GM08714 (cell line): ENCODE measurements around the gene SLC8A3.

Experiments used
- H3K4me3 ChIP-seq: fragments of 200-500 bp; sonication (Bioruptor generic); 2 replicates; pipeline ENCODE4 v1.5.1; 2014; ENCODE audit warnings: mild to moderate bottlenecking, low read length, inconsistent platforms
- ZNF274 ChIP-seq: IDR thresholded peaks from 2 replicates; pipeline ENCODE4 v1.6.1; 2012; ENCODE audit warnings: mild to moderate bottlenecking, low read depth, low read length

Gene SLC8A3

DNA sequence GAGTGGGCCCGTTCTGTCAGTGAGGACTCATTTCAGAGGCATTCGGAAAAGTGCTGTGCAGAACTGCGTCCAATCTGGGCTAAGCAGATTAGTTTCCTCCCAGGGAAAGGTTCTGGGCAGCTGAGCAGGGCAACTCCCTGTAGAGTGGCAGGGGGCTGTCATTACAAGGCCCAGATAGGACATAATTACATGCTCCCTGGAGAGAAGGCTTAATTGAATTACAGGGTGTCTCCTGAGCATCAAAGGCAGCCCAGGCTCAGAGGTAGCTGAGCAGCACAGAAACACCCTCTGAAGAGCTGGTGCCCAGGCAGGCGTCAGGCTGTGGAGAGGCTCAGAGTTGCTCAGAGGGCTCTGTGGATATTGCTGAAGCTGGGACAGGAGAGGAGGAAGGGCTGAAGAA, 36.0 kb downstream of the SLC8A3 start:
- no peak for TF ChIP-seq ZNF274
- H3K4me3 ChIP-seq, result no peak overlapping the region

DNA sequence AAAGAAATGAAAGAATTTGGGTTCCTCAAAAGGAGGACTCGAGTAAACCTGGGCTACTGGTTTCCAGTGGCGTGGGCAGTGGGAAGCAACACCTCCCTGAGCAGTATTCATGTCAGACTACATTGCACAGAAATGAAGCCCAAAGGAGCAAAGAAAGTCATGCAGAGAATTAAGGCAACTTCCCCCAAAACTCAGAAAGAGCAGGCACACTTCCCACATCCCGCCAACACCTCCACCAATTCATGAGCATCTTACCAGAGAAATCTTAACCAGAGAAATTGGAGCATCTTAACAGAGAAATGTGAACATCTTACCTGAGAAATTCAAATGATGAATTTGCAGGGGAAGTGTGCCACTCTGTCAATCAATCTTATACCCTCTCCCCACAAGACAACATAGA, 36.7 kb downstream of the SLC8A3 start:
- no peak overlapping the region for H3K4me3 ChIP-seq
- no peak for TF ChIP-seq ZNF274

DNA sequence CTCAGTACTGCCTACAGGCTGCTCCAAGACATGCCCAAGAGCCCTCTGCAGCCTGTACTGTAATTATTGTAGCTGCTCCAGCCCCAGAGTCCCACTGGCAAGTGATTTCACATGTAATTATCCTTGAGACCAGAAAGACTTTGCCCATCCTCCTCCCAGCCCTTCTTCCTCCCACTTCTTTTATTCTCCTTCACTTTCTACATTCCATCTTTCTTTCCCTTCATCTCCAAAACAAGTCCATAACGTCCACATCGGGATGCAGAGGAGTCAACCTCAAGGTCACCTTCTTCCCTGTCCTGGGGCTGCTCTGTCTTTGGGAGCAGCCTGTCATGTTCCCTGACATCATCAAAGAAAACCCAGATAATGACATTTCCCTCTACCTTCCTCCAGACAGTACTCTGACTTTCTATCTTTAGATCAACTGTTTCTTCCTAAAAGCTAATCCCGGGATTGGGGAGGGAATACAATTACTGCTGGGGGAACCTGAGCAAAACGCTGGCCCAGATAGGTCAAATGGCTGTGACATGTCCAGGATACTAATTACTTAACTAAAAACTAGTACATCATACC, 39.1 kb downstream of the SLC8A3 start:
- TF ChIP-seq ZNF274, result no peak
- no peak overlapping the region for H3K4me3 ChIP-seq

DNA sequence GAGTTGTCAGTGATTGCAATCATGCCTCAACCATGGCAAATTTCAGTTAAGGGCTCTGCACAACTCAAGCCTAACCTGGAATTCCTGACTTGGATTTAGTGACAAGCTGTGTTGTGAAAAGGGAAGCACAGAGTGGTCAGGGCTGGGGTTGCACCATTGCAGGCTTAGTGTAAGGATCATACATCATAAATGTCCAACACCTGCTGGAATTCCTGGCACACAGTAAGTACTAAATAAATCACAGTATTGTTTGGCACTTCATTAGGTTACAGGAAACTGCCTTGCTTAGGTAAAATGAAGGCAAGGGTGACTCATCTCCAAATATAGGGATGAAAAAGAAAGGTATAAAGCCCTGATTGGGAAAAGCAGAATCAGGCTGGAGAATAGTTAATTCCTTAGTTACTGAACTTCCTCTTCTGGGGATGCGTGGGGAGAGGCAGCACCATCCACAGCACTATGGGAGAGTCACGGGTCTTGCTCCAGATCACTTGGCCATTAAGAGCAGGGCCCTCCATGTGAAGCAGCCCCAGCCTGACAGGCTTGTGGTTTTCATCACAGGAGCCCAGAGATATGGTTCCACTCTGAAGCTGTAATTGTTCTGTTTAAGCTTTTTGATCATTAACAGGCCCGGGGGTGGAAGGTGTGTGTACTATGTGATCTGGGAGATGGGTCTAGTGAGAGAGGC, 39.7 kb downstream of the SLC8A3 start:
- no peak for TF ChIP-seq ZNF274
- no peak overlapping the region for H3K4me3 ChIP-seq

GRCh38 chr14:70148351-70148750, 40.4 kb downstream of the SLC8A3 start:
- H3K4me3 ChIP-seq, result no peak overlapping the region
- TF ChIP-seq ZNF274, result no peak

- TF ChIP-seq ZNF274, result no peak
- H3K4me3 ChIP-seq, result no peak overlapping the region
These were observed 44.7 kb downstream of the SLC8A3 start for GRCh38 chr14:70144046-70144445.

DNA sequence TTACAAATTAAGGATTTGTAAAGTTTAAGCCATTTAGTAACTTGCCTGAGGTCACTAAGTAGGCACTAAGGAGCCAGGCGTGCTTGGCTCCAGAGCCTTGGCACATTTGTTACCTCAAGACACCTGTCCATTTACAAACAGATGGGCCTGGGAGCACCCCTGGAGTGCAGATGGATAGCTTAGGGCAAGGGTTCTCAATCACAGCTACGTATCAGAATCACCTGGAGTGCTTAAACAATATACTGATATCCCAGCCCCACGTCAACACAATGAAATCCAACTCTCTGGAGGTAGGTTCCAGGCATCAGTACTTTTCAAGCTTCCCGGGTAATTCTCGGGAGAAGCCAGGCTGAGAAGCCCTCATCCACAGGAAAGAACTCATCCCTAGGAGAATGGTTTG, 45.4 kb downstream of the SLC8A3 start:
- no peak for TF ChIP-seq ZNF274

GRCh38 chr14:70140614-70141013, 48.1 kb downstream of the SLC8A3 start:
- H3K4me3 ChIP-seq, result no peak overlapping the region
- no peak for TF ChIP-seq ZNF274

More for the DNA sequence above, 45.4 kb downstream of the SLC8A3 start:
- no peak overlapping the region for H3K4me3 ChIP-seq

GRCh38 chr14:70139384-70139783, 49.4 kb downstream of the SLC8A3 start:
- TF ChIP-seq ZNF274, result no peak
- H3K4me3 ChIP-seq, result no peak overlapping the region

DNA sequence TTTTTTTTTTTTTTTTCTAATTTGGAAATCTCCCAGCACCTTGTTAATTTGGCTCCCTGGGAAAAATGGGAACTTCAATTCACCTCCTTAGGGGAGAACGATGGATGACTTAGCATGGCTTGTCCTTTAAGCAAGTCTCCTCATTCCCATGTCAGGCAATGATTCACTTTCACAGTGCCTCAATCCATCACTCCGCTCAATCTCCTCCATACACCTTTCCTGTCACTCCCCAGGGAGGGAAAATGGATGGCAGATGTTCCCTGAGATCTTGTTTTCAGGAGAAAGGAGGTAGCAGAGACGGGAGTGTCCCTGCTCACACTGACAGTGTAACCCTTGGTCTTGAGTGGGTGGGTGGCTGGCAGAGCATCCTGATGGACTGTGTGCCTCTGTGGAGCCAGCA, 51.0 kb downstream of the SLC8A3 start:
- no peak overlapping the region for H3K4me3 ChIP-seq
- no peak for TF ChIP-seq ZNF274

GRCh38 chr14:70133461-70133860, 55.3 kb downstream of the SLC8A3 start:
- H3K4me3 ChIP-seq, result no peak overlapping the region
- no peak for TF ChIP-seq ZNF274

- H3K4me3 ChIP-seq, result no peak overlapping the region
- no peak for TF ChIP-seq ZNF274
These were observed 58.3 kb downstream of the SLC8A3 start for GRCh38 chr14:70130482-70130881.

- no peak for TF ChIP-seq ZNF274
- H3K4me3 ChIP-seq, result no peak overlapping the region
These were observed 61.6 kb downstream of the SLC8A3 start for GRCh38 chr14:70127186-70127585.

- no peak overlapping the region for H3K4me3 ChIP-seq
- TF ChIP-seq ZNF274, result no peak
These were observed 65.0 kb downstream of the SLC8A3 start for GRCh38 chr14:70123796-70124195.

DNA sequence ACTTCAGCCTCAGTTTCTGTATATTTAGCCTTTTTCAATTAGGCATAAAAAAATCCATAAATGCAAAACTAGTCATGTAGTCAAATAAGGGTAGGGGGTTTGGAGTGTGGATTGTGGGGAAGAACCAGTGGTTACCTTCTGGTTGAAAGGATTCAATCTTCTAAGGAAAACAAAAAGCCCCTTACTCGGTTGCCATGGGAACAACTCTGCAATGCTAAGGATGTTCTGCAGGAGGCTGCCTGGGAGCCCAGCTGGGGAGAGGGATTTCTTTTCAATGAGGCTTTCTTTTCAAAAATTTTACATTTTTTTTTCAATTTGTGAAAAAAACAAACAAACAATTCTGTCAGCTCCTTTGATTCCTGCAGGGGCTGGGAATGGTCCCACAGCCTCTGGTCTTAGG, 67.2 kb downstream of the SLC8A3 start:
- no peak overlapping the region for H3K4me3 ChIP-seq
- no peak for TF ChIP-seq ZNF274

DNA sequence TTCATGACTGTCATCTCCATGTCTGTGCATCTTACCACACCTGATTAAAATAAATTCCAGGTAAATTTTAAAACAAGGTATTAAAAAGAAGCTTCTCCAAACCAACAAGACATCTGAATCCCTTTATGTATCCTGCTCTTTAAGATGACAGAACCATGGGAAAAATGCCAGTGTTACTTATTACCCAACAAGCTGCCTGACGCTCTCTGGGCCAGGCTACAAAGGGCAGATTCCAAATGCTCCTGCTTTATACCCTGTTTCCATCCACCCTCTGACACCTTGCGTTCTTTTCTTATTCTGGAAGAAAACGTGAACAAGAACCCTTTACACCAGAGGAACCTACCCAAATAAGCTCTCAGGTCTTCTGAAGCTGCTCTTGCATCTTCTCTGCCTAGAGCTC, 70.7 kb downstream of the SLC8A3 start:
- TF ChIP-seq ZNF274, result no peak

More for the DNA sequence above, 70.7 kb downstream of the SLC8A3 start:
- H3K4me3 ChIP-seq, result no peak overlapping the region
